MV-4-11 (cell line): Measurements from ENCODE around the gene DISP3.

Experiments
- DNase-seq: peaks from one replicate; lab custom pipeline; 2025; lab: John Stamatoyannopoulos, UW

Gene DISP3

DNA sequence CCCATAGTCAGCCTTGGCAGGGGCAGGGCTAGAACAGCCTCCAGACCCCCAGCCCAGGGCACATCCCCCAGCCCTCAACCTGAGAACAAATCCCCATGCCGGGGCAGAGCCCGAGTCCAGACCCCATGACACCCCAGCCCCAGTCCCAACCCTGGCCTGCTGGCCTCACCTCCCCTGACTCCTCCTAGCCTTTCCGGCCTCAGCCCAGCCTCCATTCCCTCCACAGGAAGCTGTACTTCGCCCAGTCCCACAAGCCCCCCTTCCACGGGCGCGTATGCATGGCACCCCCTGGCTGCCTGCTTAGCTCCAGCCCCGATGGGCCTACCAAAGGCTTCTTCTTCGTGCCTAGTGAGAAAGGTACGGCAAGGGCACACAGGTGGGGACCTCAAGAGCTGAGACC is 50.4 kb downstream of the DISP3 start:
- DNase-seq = no peak

GRCh38 chr1:11529763-11530730 is 51.1 kb downstream of the DISP3 start:
- no peak for DNase-seq

- no peak for DNase-seq
Measured at GRCh38 chr1:11530731-11531311, 51.9 kb downstream of the DISP3 start.

- DNase-seq = no peak
Measured at GRCh38 chr1:11531314-11531870, 52.4 kb downstream of the DISP3 start.

GRCh38 chr1:11531943-11532342 is 53.0 kb downstream of the DISP3 start:
- no peak for DNase-seq

DNA sequence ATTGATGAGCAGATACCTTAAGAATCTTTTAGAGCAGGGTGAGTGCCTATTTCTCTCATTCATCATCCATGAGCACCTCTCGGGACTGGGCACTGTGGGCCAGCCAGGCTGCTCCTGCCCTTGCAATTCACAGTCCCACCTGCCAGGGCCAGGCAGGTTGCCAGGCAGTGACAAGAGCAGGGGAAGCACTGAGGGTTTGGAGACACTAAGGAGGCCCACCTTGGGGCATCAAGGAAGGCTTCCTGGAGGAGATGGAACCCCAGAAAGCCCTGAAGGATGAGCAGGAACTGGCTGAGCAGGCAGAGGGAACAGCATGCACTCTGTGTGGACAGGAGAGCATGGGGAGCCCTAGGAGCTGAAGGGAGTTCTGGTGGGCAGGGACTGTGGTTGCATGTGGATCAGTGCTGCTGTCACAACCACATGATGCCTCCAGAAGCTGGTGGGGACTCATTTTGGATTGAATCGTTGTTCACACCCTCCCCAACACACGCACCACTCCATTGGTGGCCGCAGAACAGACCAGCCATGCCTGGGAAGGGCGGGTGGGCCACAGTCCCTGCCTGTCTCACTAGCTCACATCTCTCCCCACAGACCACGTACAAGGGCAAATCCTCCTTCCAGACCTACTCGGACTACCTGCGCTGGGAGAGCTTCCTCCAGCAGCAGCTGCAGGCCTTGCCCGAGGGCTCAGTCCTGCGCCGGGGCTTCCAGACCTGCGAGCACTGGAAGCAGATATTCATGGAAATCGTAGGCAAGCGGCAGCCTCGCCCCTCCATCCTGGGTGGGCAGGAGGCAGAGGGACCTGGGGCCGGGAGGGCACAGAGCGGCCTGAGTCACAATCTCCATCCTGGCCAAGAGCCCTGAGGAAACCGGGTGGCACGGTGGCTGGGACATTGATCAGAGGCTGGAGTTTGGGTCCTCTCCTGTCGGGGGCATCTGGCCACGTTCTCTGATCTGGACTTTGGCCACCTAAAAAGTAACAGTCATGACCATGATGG is 55.1 kb downstream of the DISP3 start:
- DNase-seq = no peak

GRCh38 chr1:11534846-11535245 is 55.9 kb downstream of the DISP3 start:
- DNase-seq = no peak

GRCh38 chr1:11535316-11535715 is 56.4 kb downstream of the DISP3 start:
- no peak for DNase-seq

DNA sequence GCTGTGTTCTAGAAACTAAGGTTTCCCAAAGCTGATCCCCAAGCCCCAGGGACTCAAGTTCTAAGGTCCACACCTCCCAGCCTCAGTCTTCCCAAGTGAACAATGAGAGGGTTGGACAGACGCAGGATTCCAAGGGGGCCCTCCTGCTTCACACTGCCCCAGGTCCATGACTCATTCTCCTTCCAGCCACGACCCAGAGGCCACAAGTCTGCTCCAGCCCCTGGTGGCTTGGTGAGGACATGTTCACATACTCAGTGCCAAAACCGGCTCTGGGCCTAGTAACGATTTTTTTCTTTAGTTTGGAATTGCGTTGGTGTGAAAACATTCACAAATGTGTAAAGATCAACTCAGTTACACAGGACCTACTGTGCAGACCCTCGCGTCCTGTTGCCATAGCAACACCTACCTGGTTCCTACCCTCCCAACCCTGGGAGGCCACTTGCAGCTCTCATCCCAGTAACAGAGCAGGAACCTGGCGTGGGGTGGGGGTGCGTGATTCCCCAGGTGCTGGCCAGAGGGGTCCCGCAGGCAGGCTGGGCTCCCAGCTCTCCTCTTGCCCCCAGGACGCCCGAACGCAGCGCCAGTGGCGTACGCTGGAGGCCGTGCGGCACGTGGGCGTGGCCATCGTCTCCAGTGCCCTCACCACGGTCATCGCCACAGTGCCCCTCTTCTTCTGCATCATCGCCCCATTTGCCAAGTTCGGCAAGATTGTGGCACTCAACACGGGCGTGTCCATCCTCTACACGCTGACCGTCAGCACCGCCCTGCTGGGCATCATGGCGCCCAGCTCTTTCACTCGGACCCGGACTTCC is 57.0 kb downstream of the DISP3 start:
- no peak for DNase-seq

DNA sequence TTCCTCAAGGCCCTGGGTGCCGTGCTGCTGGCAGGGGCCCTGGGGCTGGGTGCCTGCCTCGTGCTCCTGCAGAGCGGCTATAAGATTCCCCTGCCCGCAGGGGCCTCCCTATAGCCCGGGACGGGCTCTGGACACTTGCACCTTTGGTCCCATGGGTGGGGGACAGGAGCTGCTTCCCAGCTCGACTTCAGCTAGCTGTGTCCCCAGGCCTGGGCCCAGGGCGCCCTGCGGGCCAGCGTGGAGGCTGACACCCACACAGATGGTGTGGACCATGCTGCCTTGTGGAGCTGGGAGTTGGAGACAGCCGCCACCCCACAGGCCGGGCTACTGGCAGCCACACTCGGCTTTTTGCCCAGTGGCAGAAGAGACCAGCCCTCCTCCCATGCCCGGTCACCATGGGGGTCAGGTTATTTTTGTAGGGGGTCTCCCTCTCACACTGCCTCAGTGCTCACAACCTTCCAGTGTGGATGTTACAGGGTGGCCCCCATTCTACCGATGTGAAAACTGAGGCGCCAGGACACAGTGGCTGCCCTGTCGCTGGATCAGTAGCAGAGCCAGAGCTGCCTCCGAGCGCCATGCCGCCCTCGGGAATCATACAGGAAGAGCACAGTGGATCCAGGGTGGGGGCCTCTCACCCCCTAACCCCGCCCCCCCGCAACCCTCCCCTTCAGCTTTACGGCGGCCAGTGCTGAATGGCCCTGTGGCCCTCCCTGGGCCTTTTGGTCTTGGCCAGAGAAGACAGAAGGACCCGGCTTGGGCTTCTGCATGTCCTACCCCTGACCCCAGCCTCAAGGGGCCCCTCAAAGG is 57.8 kb downstream of the DISP3 start:
- DNase-seq = no peak

GRCh38 chr1:11537380-11537764 is 58.4 kb downstream of the DISP3 start:
- DNase-seq = no peak

DNA sequence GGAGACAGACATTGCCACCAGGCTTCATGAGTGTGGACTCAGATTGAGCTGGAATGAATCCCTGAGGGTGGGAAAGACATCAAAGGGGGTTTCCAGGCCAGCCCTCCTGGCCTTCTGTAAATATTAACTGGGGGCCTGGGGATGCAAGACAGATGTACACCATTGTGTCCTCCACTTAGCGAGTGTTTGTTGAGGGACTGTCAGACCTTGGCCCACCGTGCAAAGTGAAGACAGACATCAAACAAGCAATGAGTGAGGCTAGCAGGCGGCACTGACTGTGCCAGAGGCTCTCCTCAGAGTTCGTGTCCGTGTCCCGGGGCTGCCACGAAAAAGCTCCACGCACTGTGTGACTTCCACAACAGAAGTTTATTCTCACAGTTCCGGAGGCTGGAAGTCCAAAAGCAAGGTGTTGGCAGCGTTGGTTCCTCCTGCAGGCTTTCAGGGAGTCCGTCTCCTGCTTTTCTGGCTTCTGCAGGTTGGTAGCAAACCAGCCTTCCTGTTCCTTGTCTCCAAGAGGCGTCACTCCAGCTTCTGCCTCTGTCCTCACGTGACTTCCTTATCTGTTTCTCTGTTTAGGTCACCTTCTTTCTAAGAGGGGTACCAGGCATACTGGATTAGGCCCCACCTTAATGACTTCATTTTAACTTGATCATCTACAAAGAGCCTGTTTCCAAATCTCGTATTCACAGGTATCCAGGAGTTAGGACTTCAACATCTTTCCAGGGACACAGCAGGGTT is 59.1 kb downstream of the DISP3 start:
- no peak for DNase-seq

GRCh38 chr1:11538886-11539285 is 59.9 kb downstream of the DISP3 start:
- DNase-seq = no peak

- no peak for DNase-seq
Measured at GRCh38 chr1:11539850-11540772, 61.2 kb downstream of the DISP3 start.

GRCh38 chr1:11540773-11541160 is 61.8 kb downstream of the DISP3 start:
- DNase-seq = no peak

DNA sequence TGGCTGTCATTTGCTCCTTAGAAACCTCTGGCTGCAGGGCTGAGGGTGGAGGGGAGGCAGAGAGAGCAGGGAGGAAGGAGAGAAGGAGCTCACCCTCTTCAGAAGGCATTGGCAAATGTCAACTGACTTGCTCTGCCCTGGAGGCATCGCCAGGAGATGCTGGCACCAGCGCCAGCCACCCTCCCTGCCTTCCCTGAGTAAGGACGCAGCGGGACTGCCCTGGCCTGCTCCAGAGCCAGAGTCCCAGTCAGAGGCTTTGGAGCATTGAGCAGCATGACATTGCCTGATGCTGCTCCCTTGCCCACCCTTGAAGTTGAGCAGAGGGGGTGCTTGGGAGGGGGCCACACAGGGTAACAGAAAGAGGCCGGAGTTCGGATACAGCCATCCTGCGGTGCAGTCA is 62.3 kb downstream of the DISP3 start:
- DNase-seq = no peak

GRCh38 chr1:11541956-11542355 is 63.0 kb downstream of the DISP3 start:
- no peak for DNase-seq

DNA sequence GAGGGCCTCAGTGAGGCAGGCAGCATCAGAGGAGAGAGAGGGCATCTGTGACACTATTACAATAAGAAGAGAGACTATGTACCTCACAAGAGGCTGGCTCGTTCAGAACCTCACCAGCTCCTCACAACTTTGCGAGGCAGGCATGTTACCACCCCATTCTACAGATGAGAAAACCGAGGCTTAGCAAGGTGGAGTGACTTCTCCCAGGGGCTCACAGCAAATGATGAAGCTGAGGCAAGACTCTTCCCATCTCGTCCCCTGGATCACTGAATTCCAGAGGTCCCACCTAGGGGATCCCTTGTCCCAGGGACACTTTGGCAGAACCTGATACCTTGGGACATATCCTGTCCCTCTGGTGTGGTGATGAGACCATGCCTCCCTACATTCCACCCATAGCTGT is 64.4 kb downstream of the DISP3 start:
- no peak for DNase-seq
